WTC11 (cell line): ENCODE measurements around the gene ACKR3. TPM values are rescaled to one million over a fixed set of nuclear protein-coding genes. Genes with fewer than 3 reads are reported as not detected.

ENCODE experiments used
- ATAC-seq: fragments of 200-7000 bp; cut with Tn5 transposase; 2 replicates; pipeline ENCODE4 v1.10.0; 2021; ENCODE audit warnings: mild to moderate bottlenecking, moderate library complexity
- CTCF ChIA-PET: fragments of 300-600 bp; sonication (Branson Sonifier 250); formaldehyde crosslinking; loops from one replicate; lab custom pipeline; 2021; ENCODE audit warnings: antibody characterized with exemption; lab: Charles Lee
- POLR2A ChIA-PET: fragments of 350-600 bp; sonication (Branson Sonifier 250); formaldehyde crosslinking; loops from one replicate; lab custom pipeline; 2021; ENCODE audit warnings: antibody characterized with exemption; lab: Charles Lee
- DNase-seq: peaks from one replicate; pipeline ENCODE4 v3.0.0; 2021; ENCODE audit warnings: low spot score
- H3K27ac Mint-ChIP-seq: 2 replicates; pipeline ENCODE4 v1.8.0; 2021; ENCODE audit warnings: mixed read lengths
- H3K27me3 Mint-ChIP-seq: 2 replicates; pipeline ENCODE4 v1.8.0; 2021; ENCODE audit warnings: low read depth, mild to moderate bottlenecking, moderate library complexity, mixed read lengths
- H3K36me3 Mint-ChIP-seq: 2 replicates; pipeline ENCODE4 v1.8.0; 2021; ENCODE audit warnings: mixed read lengths
- H3K4me1 Mint-ChIP-seq: 2 replicates; pipeline ENCODE4 v1.8.0; 2022; ENCODE audit warnings: mixed read lengths
- H3K4me3 Mint-ChIP-seq: 2 replicates; pipeline ENCODE4 v1.8.0; 2021; ENCODE audit warnings: mild to moderate bottlenecking, moderate library complexity, mixed read lengths
- H3K9me3 Mint-ChIP-seq: 2 replicates; pipeline ENCODE4 v1.8.0; 2021; ENCODE audit warnings: mixed read lengths
- ATF2 ChIP-seq: sonication (generic); formaldehyde crosslinking; IDR thresholded peaks from 2 replicates; pipeline ENCODE4 v1.8.1; 2022; ENCODE audit warnings: low read depth, missing genetic modification reagents, borderline replicate concordance
- CBFB ChIP-seq: sonication (generic); formaldehyde crosslinking; IDR thresholded peaks from 2 replicates; pipeline ENCODE4 v1.8.1; 2022; ENCODE audit warnings: mild to moderate bottlenecking, low read depth, missing genetic modification reagents
- CREB1 ChIP-seq: sonication (generic); formaldehyde crosslinking; IDR thresholded peaks from 2 replicates; pipeline ENCODE4 v1.8.0; 2023; ENCODE audit warnings: mild to moderate bottlenecking, missing genetic modification reagents
- ETV6 ChIP-seq: sonication (generic); formaldehyde crosslinking; IDR thresholded peaks from 2 replicates; pipeline ENCODE4 v1.8.1; 2022; ENCODE audit warnings: mild to moderate bottlenecking, missing genetic modification reagents
- JAZF1 ChIP-seq: fragments of 250-450 bp; sonication (Bioruptor Pico); IDR thresholded peaks from 2 replicates; pipeline ENCODE4 v1.9.0; 2021; ENCODE audit warnings: moderate library complexity, mild to moderate bottlenecking, inconsistent platforms
- JUN ChIP-seq: sonication (generic); formaldehyde crosslinking; IDR thresholded peaks from 2 replicates; pipeline ENCODE4 v1.8.0; 2023; ENCODE audit warnings: mild to moderate bottlenecking, missing genetic modification reagents
- MYBL2 ChIP-seq: sonication (generic); formaldehyde crosslinking; IDR thresholded peaks from 2 replicates; pipeline ENCODE4 v1.8.1; 2023; ENCODE audit warnings: mild to moderate bottlenecking, moderate library complexity, missing genetic modification reagents
- NFE2L1 ChIP-seq: sonication (generic); formaldehyde crosslinking; IDR thresholded peaks from 2 replicates; pipeline ENCODE4 v1.8.1; 2023; ENCODE audit warnings: missing genetic modification reagents
- PREB ChIP-seq: sonication (generic); formaldehyde crosslinking; IDR thresholded peaks from 2 replicates; pipeline ENCODE4 v1.8.1; 2022; ENCODE audit warnings: mild to moderate bottlenecking, missing genetic modification reagents, moderate library complexity, borderline replicate concordance
- ZNF219 ChIP-seq: sonication (generic); formaldehyde crosslinking; IDR thresholded peaks from 2 replicates; pipeline ENCODE4 v1.8.0; 2023; ENCODE audit warnings: missing genetic modification reagents, mild to moderate bottlenecking, borderline replicate concordance
- ZNF232 ChIP-seq: sonication (generic); formaldehyde crosslinking; IDR thresholded peaks from 2 replicates; pipeline ENCODE4 v1.8.0; 2022; ENCODE audit warnings: mild to moderate bottlenecking, missing genetic modification reagents
- ZNF423 ChIP-seq: fragments of 250-450 bp; sonication (Bioruptor Pico); IDR thresholded peaks from 2 replicates; pipeline ENCODE4 v2.1.2; 2022; ENCODE audit warnings: mild to moderate bottlenecking, moderate library complexity
- total RNA-seq: library from RNA; stranded (reverse); gene quantifications from 3 replicates; pipeline ENCODE4 v1.2.3, GENCODE V29; 2021
- TF ChIP-seq, protein P1 (sequence below): sonication (generic); formaldehyde crosslinking; IDR thresholded peaks from 2 replicates; pipeline ENCODE4 v1.8.1; 2023; ENCODE audit warnings: mild to moderate bottlenecking, missing genetic modification reagents
- TF ChIP-seq, protein P2 (sequence below): fragments of 250-450 bp; sonication (Bioruptor Pico); conservative IDR thresholded peaks from 2 replicates; pipeline ENCODE4 v1.9.0; 2021; ENCODE audit warnings: mild to moderate bottlenecking
- TF ChIP-seq, protein P3 (sequence below): fragments of 250-450 bp; sonication (Bioruptor Pico); IDR thresholded peaks from 2 replicates; pipeline ENCODE4 v1.9.0; 2021; ENCODE audit warnings: mild to moderate bottlenecking

Gene ACKR3
- total RNA-seq, 1 experiment from 2014 or later, result 1.3 TPM

DNA sequence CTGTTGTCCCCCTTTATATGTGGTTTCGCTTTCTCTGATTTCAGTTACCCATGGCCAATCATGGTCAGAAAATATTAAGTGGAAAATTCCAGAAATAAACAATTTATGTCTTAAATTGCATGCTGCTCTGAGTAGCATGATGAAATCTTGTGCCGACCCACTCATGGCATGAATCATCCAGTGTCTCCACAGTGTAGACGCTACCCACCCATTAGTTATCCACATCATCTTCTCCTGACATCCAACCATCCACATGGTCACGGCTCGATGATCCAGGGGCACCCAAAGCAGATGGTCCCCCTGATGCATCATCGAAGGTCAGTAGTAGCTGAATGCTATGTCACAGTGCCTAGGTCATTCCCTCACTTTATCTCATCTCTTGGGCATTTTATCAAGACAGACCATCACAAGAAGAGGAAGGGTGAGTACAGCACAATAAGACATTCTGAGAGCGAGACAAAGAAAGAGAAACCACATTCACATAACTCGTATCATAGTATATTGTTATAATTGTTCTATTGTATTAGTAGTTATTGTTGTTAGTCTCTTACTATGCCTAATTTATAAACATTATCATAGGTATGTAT, 44.1 kb upstream of the ACKR3 start:
- DNase-seq (no peak), ATAC-seq (no peak)
- H3K9me3 Mint-ChIP-seq, result peaks cover 10% of the 10 kb centered on the region
- no peak overlapping the region for H3K4me3 Mint-ChIP-seq
- H3K27me3 Mint-ChIP-seq, result no peaks in the 10 kb centered on the region
- H3K27ac Mint-ChIP-seq, result no peak overlapping the region
- CTCF ChIA-PET, result no interaction called here
- TF ChIP-seq JUN (no peak), ZNF423 (no peak), NFE2L1 (CRISPR knock-in tag) (no peak), MYBL2 (CRISPR knock-in tag) (no peak)
- TF ChIP-seq, protein P1, sequence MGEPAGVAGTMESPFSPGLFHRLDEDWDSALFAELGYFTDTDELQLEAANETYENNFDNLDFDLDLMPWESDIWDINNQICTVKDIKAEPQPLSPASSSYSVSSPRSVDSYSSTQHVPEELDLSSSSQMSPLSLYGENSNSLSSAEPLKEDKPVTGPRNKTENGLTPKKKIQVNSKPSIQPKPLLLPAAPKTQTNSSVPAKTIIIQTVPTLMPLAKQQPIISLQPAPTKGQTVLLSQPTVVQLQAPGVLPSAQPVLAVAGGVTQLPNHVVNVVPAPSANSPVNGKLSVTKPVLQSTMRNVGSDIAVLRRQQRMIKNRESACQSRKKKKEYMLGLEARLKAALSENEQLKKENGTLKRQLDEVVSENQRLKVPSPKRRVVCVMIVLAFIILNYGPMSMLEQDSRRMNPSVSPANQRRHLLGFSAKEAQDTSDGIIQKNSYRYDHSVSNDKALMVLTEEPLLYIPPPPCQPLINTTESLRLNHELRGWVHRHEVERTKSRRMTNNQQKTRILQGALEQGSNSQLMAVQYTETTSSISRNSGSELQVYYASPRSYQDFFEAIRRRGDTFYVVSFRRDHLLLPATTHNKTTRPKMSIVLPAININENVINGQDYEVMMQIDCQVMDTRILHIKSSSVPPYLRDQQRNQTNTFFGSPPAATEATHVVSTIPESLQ (CRISPR knock-in tag), result no peak
- TF ChIP-seq, protein P2, sequence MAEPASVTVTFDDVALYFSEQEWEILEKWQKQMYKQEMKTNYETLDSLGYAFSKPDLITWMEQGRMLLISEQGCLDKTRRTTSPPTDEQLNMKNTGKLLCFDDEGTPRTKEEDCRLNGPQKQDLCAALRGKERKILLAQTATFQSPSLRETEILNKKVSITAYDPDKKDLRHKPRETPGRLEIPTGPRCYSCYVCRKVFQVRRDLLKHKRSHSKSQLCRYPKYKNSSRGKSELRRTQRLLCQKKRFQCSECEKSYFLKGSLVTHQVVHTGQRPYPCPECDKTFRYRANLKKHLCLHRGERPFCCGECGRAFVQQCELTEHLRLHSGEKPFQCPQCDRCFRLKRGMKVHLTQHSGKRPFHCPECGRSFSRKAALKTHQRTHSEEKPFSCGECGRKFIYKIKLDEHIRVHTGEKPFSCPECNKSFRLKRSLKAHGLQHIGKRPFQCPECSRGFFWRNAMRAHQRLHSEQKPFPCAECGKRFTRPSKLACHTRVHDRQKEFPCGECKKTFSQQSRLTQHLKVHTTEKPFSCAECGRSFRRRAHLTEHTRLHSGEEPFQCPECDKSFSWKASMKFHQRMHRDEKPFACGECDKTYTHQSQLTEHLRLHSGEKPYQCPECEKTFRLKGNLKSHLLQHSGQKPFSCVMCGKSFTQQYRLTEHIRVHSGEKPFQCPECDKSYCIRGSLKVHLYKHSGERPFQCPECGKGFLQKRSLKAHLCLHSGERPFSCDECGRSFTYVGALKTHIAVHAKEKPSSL (CRISPR knock-in tag), result no peak
- POLR2A ChIA-PET, result no interaction called here
- no peaks in the 10 kb centered on the region for H3K36me3 Mint-ChIP-seq
- no peaks in the 10 kb centered on the region for H3K4me1 Mint-ChIP-seq

DNA sequence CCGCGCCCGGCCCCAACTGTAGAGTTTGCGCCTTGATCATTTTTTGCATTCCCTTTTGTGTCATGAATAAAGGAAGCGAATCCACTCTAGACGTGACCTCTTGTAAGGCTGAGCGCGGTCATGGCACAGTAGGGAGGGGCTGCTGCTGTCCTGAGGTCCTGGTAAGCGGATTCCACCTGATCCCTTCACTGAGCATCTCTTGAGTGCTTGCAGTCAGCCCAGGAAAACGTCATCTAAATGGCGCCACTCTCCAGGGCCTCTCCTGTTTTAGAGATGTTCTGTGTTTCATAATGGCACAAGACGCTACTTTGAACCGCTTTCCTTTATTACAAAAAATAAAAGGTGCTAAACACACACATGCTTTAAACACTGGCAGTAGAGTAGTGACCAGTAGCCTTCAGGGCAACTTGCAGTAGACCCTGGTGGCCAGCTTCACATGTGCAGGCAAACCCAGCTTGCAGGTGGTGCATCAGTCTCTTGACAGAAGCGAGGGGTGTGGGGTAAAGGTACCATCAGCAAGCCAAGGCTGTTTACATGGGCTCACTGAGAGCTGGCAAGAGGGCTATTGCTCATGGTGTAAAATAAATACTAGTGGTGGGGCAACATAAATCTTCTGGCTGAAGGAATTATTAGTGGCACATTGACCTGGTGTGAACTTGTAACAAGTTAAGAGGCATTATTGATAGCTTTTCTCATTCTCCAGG, 43.0 kb upstream of the ACKR3 start:
- CTCF ChIA-PET, result interaction anchor here (0.6 to 1.3 kb wide), 5 partner anchors 11 to 217 kb away, joined by 3 to 7 read pairs (median 3); no protein-coding TSS in a partner anchor
- Mint-ChIP-seq H3K4me1 (no peaks in the 10 kb centered on the region), H3K4me3 (no peak overlapping the region), H3K27me3 (no peaks in the 10 kb centered on the region), H3K36me3 (no peaks in the 10 kb centered on the region), H3K27ac (no peak overlapping the region), H3K9me3 (peaks cover 10% of the 10 kb centered on the region)
- no peak for TF ChIP-seq JAZF1 (CRISPR knock-in tag)
- no peak for TF ChIP-seq ATF2 (CRISPR knock-in tag)
- TF ChIP-seq CBFB (CRISPR knock-in tag), result no peak
- TF ChIP-seq ETV6 (CRISPR knock-in tag), result no peak
- TF ChIP-seq PREB (CRISPR knock-in tag), result no peak
- no peak for TF ChIP-seq ZNF232
- ATAC-seq, result no peak
- POLR2A ChIA-PET, result no interaction called here
- no peak for DNase-seq

DNA sequence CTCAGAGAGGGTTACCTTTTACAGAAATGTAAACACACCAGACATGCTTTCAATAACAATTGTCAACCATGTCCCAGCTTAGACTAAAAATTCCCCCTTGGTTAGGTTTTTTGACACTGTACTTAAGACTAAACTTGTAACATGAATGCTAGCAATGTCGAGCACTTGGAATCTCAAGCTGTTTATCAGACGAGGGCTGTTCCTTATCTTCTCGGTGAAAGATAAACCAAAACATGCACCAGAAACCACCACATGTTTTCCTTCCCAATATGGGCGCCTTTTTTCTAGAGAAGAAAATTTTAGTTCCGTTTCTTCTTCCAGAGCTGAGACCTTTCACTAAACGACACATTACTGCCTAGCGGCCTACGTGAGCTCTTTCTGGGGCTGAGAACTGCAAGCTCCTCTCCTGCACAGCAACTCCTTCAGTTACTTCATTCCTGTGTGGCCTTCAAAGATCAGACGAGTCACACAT, 42.4 kb upstream of the ACKR3 start:
- ChIA-PET POLR2A (no interaction called here), CTCF (interaction anchor here (0.6 to 1.3 kb wide), 6 partner anchors 10 to 217 kb away, joined by 3 to 7 read pairs (median 3); no protein-coding TSS in a partner anchor)
- Mint-ChIP-seq H3K36me3 (no peaks in the 10 kb centered on the region), H3K27me3 (no peaks in the 10 kb centered on the region), H3K9me3 (peaks cover 10% of the 10 kb centered on the region), H3K27ac (no peak overlapping the region), H3K4me3 (no peak overlapping the region), H3K4me1 (no peaks in the 10 kb centered on the region)
- DNase-seq (no peak), ATAC-seq (no peak)
- TF ChIP-seq, protein P3, sequence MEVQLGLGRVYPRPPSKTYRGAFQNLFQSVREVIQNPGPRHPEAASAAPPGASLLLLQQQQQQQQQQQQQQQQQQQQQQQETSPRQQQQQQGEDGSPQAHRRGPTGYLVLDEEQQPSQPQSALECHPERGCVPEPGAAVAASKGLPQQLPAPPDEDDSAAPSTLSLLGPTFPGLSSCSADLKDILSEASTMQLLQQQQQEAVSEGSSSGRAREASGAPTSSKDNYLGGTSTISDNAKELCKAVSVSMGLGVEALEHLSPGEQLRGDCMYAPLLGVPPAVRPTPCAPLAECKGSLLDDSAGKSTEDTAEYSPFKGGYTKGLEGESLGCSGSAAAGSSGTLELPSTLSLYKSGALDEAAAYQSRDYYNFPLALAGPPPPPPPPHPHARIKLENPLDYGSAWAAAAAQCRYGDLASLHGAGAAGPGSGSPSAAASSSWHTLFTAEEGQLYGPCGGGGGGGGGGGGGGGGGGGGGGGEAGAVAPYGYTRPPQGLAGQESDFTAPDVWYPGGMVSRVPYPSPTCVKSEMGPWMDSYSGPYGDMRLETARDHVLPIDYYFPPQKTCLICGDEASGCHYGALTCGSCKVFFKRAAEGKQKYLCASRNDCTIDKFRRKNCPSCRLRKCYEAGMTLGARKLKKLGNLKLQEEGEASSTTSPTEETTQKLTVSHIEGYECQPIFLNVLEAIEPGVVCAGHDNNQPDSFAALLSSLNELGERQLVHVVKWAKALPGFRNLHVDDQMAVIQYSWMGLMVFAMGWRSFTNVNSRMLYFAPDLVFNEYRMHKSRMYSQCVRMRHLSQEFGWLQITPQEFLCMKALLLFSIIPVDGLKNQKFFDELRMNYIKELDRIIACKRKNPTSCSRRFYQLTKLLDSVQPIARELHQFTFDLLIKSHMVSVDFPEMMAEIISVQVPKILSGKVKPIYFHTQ (CRISPR knock-in tag), result no peak
- TF ChIP-seq CREB1 (no peak), ZNF219 (CRISPR knock-in tag) (no peak), PREB (CRISPR knock-in tag) (no peak)
